Astrocyte of the cerebellum (primary cell): ENCODE results near the gene AMIGO2.
"Not testable (repeated sequence)": the region's sequence is repeated elsewhere in the genome, so short reads cannot be mapped to it uniquely, and the experiment has no call there.

Source experiments
- DNase-seq: peaks from one replicate; pipeline ENCODE4 v3.0.0-alpha.2; 2011; ENCODE audit warnings: low read depth
- H3K4me3 ChIP-seq: 2 replicates; pipeline ENCODE4 v1.5.1; 2011; ENCODE audit warnings: mild to moderate bottlenecking, low read depth, low read length, moderate library complexity
- CTCF ChIP-seq: IDR thresholded peaks from 2 replicates; pipeline ENCODE4 v1.5.1; 2012; ENCODE audit warnings: low read length, low read depth, moderate library complexity, mild to moderate bottlenecking; ENCODE audit errors: missing control alignments
- in situ Hi-C: cut with HindIII; loops from 2 replicates; pipeline ENCODE4 v1.10.0; 2017; ENCODE audit warnings: low sequenced_read_pairs

The AMIGO2 gene

GRCh38 chr12:47053961-47054360, 25.8 kb downstream of the AMIGO2 start:
- no peak for DNase-seq
- in situ Hi-C loops, result no loop called here
- H3K4me3 ChIP-seq, result no peak overlapping the region
- TF ChIP-seq CTCF, result no peak

- H3K4me3 ChIP-seq, result no peak overlapping the region
- no peak for TF ChIP-seq CTCF
- DNase-seq, result no peak
- in situ Hi-C loops, result no loop called here
Measured at GRCh38 chr12:47052274-47052673, 27.5 kb downstream of the AMIGO2 start.

GRCh38 chr12:47051291-47051690, 28.5 kb downstream of the AMIGO2 start:
- in situ Hi-C loops, H3K4me3 ChIP-seq, DNase-seq: not testable (repeated sequence)

- no peak for TF ChIP-seq CTCF
- H3K4me3 ChIP-seq, result no peak overlapping the region
- DNase-seq, result no peak
- in situ Hi-C loops, result loop anchor here (25.0 kb wide), 1 partner anchor 639 kb away; no protein-coding TSS in a partner anchor
Measured at GRCh38 chr12:47048541-47048940, 31.2 kb downstream of the AMIGO2 start.

- TF ChIP-seq CTCF, result no peak
- in situ Hi-C loops, result loop anchor here (25.0 kb wide), 1 partner anchor 646 kb away; no protein-coding TSS in a partner anchor
- no peak for DNase-seq
- no peak overlapping the region for H3K4me3 ChIP-seq
Measured at GRCh38 chr12:47041327-47041726, 38.4 kb downstream of the AMIGO2 start.

GRCh38 chr12:47039756-47040155, 40.0 kb downstream of the AMIGO2 start:
- TF ChIP-seq CTCF, result no peak
- in situ Hi-C loops, result loop anchor here (25.0 kb wide), 1 partner anchor 648 kb away; no protein-coding TSS in a partner anchor
- DNase-seq, result no peak
- no peak overlapping the region for H3K4me3 ChIP-seq

GRCh38 chr12:47039079-47039478, 40.7 kb downstream of the AMIGO2 start:
- no peak for TF ChIP-seq CTCF
- no peak overlapping the region for H3K4me3 ChIP-seq
- no peak for DNase-seq
- in situ Hi-C loops, result loop anchor here (25.0 kb wide), 1 partner anchor 648 kb away; no protein-coding TSS in a partner anchor
